ENCODE measurements around the gene TUT1.
A peak's percentile ranks its signal among the peaks of the same experiment; 100 is the strongest.
"Not testable (repeated sequence)": the region's sequence is repeated elsewhere in the genome, so short reads cannot be mapped to it uniquely, and the experiment has no call there.

The TUT1 gene

GRCh38 chr11:62603776-62604299 lies 12.5 kb upstream of the TUT1 start:
- no peak for DNase-seq (ENCODE audit: low spot score)

GRCh38 chr11:62603072-62603408 lies 11.7 kb upstream of the TUT1 start:
- no peak for DNase-seq (ENCODE audit: low spot score)

- DNase-seq (ENCODE audit: low spot score) = peak; percentile 70
Measured at GRCh38 chr11:62602141-62603071, 11.1 kb upstream of the TUT1 start.

- DNase-seq (ENCODE audit: low spot score) = peak; percentile 97
Measured at GRCh38 chr11:62601372-62602140, 10.2 kb upstream of the TUT1 start, which contains the start of gene MTA2. Gene MTA2, minus strand, starts transcription at chr11:62601865. Its CDS starts 415 bp downstream, at chr11:62601450.

- peak; percentile 31 for DNase-seq (ENCODE audit: low spot score)
Measured at GRCh38 chr11:62601122-62601371, 9.7 kb upstream of the TUT1 start.

GRCh38 chr11:62600367-62601121 lies 9.2 kb upstream of the TUT1 start:
- no peak for DNase-seq (ENCODE audit: low spot score)

GRCh38 chr11:62599901-62600300 lies 8.6 kb upstream of the TUT1 start:
- DNase-seq (ENCODE audit: low spot score) = no peak

- DNase-seq (ENCODE audit: low spot score) = peak; percentile 99
Measured at GRCh38 chr11:62599069-62599696, 7.9 kb upstream of the TUT1 start.

- DNase-seq (ENCODE audit: low spot score) = no peak
Measured at GRCh38 chr11:62595124-62595523, 3.8 kb upstream of the TUT1 start.

GRCh38 chr11:62593434-62594044 lies 2.2 kb upstream of the TUT1 start:
- DNase-seq (ENCODE audit: low spot score) = peak; percentile 72

- no peak for DNase-seq (ENCODE audit: low spot score)
Measured at GRCh38 chr11:62592989-62593421, 1.7 kb upstream of the TUT1 start.

- no peak for DNase-seq (ENCODE audit: low spot score)
Measured at GRCh38 chr11:62592146-62592815, 958 bp upstream of the TUT1 start.

- DNase-seq (ENCODE audit: low spot score) = no peak
Measured at GRCh38 chr11:62588966-62589637, 2.2 kb downstream of the TUT1 start.

GRCh38 chr11:62585356-62585755 lies 6.0 kb downstream of the TUT1 start:
- DNase-seq (ENCODE audit: low spot score) = not testable (repeated sequence)

GRCh38 chr11:62581735-62582134 lies 9.6 kb downstream of the TUT1 start:
- not testable (repeated sequence) for DNase-seq (ENCODE audit: low spot score)

GRCh38 chr11:62580959-62581715 lies 10.2 kb downstream of the TUT1 start:
- DNase-seq (ENCODE audit: low spot score) = no peak

- no peak for DNase-seq (ENCODE audit: low spot score)
Measured at GRCh38 chr11:62579252-62579651, 12.1 kb downstream of the TUT1 start.

GRCh38 chr11:62578541-62578940 lies 12.8 kb downstream of the TUT1 start:
- DNase-seq (ENCODE audit: low spot score) = no peak

- DNase-seq (ENCODE audit: low spot score) = no peak
Measured at GRCh38 chr11:62577046-62577714, 14.1 kb downstream of the TUT1 start.

Data from AG08395 (cell line).